NT2/D1 (cell line): Measurements from ENCODE around the gene IL18BP.

ENCODE experiments used
- DNase-seq: peaks from one replicate; pipeline ENCODE4 v3.0.0-alpha.2; 2011; ENCODE audit warnings: low read depth, low spot score
- H3K27me3 ChIP-seq: 2 replicates; pipeline ENCODE4 v1.6.0; 2011; ENCODE audit warnings: mild to moderate bottlenecking; ENCODE audit not compliant: insufficient read length, insufficient read depth
- H3K36me3 ChIP-seq: 2 replicates; pipeline ENCODE4 v1.6.1; 2011; ENCODE audit warnings: mild to moderate bottlenecking, low read length, mixed read lengths; ENCODE audit not compliant: insufficient read depth, insufficient read length
- H3K4me1 ChIP-seq: 2 replicates; pipeline ENCODE4 v1.5.1; 2011; ENCODE audit not compliant: insufficient read depth, insufficient read length
- H3K4me3 ChIP-seq: 2 replicates; pipeline ENCODE4 v1.5.1; 2011; ENCODE audit warnings: low read depth; ENCODE audit not compliant: insufficient read length
- H3K9ac ChIP-seq: 2 replicates; pipeline ENCODE4 v1.6.0; 2011; ENCODE audit warnings: low read depth; ENCODE audit not compliant: insufficient read length
- H3K9me3 ChIP-seq: 2 replicates; pipeline ENCODE4 v1.5.1; 2011; ENCODE audit warnings: mild to moderate bottlenecking, low read length; ENCODE audit not compliant: insufficient read depth
- SUZ12 ChIP-seq: IDR thresholded peaks from 2 replicates; pipeline ENCODE4 v1.6.1; 2011; ENCODE audit not compliant: insufficient read length, insufficient read depth; ENCODE audit errors: extremely low read depth
- YY1 ChIP-seq: IDR thresholded peaks from 2 replicates; pipeline ENCODE4 v1.6.1; 2011; ENCODE audit not compliant: insufficient read length, insufficient read depth
- ZNF274 ChIP-seq: IDR thresholded peaks from 2 replicates; pipeline ENCODE4 v1.6.1; 2011; ENCODE audit warnings: mild to moderate bottlenecking, low read depth, low read length

Gene IL18BP

DNA sequence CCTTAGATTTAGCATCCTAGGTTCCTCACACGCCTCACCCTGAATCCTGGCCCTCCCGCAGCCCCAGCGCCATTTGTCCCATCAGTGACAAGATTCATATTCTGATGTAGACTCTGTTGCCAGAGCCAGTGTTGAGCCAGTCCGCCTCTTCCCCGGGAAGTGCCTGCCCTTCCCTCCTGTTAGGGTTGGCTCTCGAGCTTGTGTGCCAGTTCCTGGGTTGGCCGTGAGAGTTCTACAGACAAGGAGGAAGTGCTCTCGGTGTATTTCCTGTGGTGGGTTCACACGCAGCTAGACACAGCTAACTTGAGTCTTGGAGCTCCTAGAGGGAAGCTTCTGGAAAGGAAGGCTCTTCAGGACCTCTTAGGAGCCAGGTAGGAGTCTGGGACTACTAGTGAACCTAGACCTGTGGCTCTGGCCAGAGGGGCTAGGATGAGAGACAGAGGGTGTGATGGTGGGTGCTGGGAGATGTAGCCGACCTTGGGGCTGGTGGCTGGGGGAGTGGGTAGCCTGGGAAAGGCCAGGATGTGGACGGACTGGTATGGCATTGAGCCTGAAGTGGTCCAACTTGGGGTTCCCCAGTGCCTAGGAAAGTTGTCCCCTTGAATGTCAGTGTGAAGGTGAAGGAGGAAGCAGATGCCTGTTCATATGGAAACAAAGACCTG lies at the start of gene IL18BP:
Gene IL18BP, plus strand, starts transcription at position 261 of the 662 bp plus-strand sequence. CDS start 1,076 bp downstream, outside the sequence.
- Histone ChIP-seq H3K9ac (no peak within 1 kb of the TSS), H3K9me3 (no peaks in the 10 kb centered on the region), H3K36me3 (peaks cover 76% of the 10 kb centered on the region), H3K4me1 (peaks cover 4% of the 10 kb centered on the region), H3K27me3 (no peaks in the 10 kb centered on the region), H3K4me3 (no peak within 1 kb of the TSS)
- TF ChIP-seq SUZ12 (no peak), YY1 (no peak), ZNF274 (no peak)
- no peak for DNase-seq

- no peak overlapping the region for H3K4me3 ChIP-seq
- no peaks in the 10 kb centered on the region for H3K36me3 ChIP-seq
- H3K27me3 ChIP-seq: no peaks in the 10 kb centered on the region
- no peaks in the 10 kb centered on the region for H3K9me3 ChIP-seq
- H3K4me1 ChIP-seq: no peaks in the 10 kb centered on the region
- no peak overlapping the region for H3K9ac ChIP-seq
- no peak for DNase-seq
- TF ChIP-seq ZNF274 (no peak), SUZ12 (no peak), YY1 (no peak)
These were observed 49.7 kb upstream of the IL18BP start for GRCh38 chr11:71949034-71949433.

DNA sequence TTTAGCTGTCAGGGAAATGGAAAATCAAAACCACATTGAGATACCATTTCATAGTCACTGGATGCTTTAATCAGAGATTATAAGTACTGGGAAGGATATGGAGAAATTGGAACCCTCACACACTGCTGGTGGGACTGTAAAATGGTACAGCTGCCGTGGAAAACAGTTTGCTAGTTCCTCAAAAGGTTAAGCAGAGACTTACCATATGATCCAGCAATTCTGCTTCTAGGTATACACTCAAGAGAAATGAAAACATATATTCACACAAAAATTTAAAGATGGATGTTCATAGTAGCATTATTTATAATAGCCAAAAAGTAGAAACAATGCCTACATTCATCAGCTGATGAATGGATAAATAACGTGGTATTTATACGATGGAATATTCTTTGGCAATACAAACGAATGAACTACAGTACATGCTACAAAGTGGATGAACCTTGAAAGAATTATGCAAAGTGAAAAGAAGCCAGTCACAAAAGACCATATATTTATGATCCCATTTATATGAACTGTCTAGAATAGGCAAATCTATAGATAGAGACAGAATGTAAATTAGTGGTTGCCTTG lies 46.9 kb upstream of the IL18BP start:
- Histone ChIP-seq H3K4me1 (no peaks in the 10 kb centered on the region), H3K9me3 (no peaks in the 10 kb centered on the region), H3K27me3 (no peaks in the 10 kb centered on the region), H3K36me3 (no peaks in the 10 kb centered on the region), H3K9ac (no peak overlapping the region), H3K4me3 (no peak overlapping the region)
- TF ChIP-seq YY1 (no peak), SUZ12 (no peak), ZNF274 (no peak)
- DNase-seq: no peak

- Histone ChIP-seq H3K9me3 (no peaks in the 10 kb centered on the region), H3K4me1 (no peaks in the 10 kb centered on the region), H3K27me3 (no peaks in the 10 kb centered on the region), H3K9ac (no peak overlapping the region), H3K4me3 (no peak overlapping the region), H3K36me3 (peaks cover 14% of the 10 kb centered on the region)
- TF ChIP-seq YY1 (no peak), SUZ12 (no peak), ZNF274 (no peak)
- no peak for DNase-seq
These were observed 42.7 kb upstream of the IL18BP start for GRCh38 chr11:71955898-71956456.

DNA sequence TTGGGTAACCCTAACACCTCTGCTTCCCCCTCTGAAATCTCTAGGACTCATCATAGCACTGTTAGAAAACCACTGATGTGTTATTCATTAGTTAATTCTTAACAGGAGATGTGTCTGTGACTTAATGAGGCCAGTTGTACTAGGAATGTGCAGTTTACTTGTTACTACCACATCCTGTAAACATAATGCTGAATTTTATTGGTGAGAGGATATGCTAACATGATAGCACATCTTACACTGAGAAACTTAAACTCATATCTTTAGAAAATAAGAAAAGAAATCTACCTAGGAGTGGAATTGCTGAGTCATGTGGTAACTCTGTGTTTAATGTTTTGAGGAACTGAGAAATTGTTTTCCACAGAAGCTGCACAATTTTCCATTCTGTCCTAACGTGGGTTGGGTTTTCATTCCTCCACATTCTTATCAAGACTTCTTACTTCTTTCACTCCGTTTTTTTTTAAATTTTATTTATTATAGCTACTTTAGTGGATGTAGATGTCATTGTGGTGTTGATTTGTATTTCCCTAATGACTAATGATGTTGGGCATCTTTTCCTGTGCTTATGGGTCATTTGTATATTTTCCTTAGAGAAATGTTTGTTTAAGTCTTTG lies 36.2 kb upstream of the IL18BP start:
- Histone ChIP-seq H3K9me3 (no peaks in the 10 kb centered on the region), H3K4me3 (no peak overlapping the region), H3K27me3 (no peaks in the 10 kb centered on the region), H3K9ac (no peak overlapping the region), H3K36me3 (peaks cover 20% of the 10 kb centered on the region), H3K4me1 (no peaks in the 10 kb centered on the region)
- TF ChIP-seq SUZ12: no peak
- no peak for TF ChIP-seq YY1
- TF ChIP-seq ZNF274: no peak
- no peak for DNase-seq

GRCh38 chr11:71963468-71963867 lies 35.2 kb upstream of the IL18BP start:
- H3K4me3 ChIP-seq: no peak overlapping the region
- peaks cover 23% of the 10 kb centered on the region for H3K36me3 ChIP-seq
- no peaks in the 10 kb centered on the region for H3K9me3 ChIP-seq
- H3K4me1 ChIP-seq: no peaks in the 10 kb centered on the region
- H3K9ac ChIP-seq: no peak overlapping the region
- DNase-seq: no peak
- no peaks in the 10 kb centered on the region for H3K27me3 ChIP-seq
- TF ChIP-seq SUZ12 (no peak), YY1 (no peak), ZNF274 (no peak)

- Histone ChIP-seq H3K36me3 (peaks cover 27% of the 10 kb centered on the region), H3K27me3 (no peaks in the 10 kb centered on the region), H3K4me1 (no peaks in the 10 kb centered on the region), H3K9ac (no peak overlapping the region), H3K9me3 (no peaks in the 10 kb centered on the region), H3K4me3 (no peak overlapping the region)
- DNase-seq: no peak
- TF ChIP-seq ZNF274 (no peak), YY1 (no peak), SUZ12 (no peak)
These were observed 34.1 kb upstream of the IL18BP start for GRCh38 chr11:71964641-71965040.
